GM18873 (cell line): ENCODE measurements around the gene KRTAP10-7.
"Not testable (repeated sequence)": the region's sequence is repeated elsewhere in the genome, so short reads cannot be mapped to it uniquely, and the experiment has no call there.

ENCODE experiments used
- ATAC-seq: cut with Tn5 transposase; IDR thresholded peaks from one replicate; pipeline ENCODE4 v1.9.1; 2021; ENCODE audit warnings: mild to moderate bottlenecking, moderate library complexity, moderate number of reproducible peaks; ENCODE audit not compliant: unreplicated experiment, low FRiP score

Gene KRTAP10-7

GRCh38 chr21:44571296-44571695, 29.1 kb upstream of the KRTAP10-7 start:
- no peak for ATAC-seq

GRCh38 chr21:44571844-44572782, 28.3 kb upstream of the KRTAP10-7 start:
- no peak for ATAC-seq

- no peak for ATAC-seq
Observed at GRCh38 chr21:44572959-44573583, 27.3 kb upstream of the KRTAP10-7 start.

- not testable (repeated sequence) for ATAC-seq
Observed at GRCh38 chr21:44573630-44574456, 26.6 kb upstream of the KRTAP10-7 start, which contains the start of gene KRTAP10-4. Gene KRTAP10-4, plus strand, starts transcription at chr21:44573729. Its CDS starts 30 bp downstream, at chr21:44573759.

GRCh38 chr21:44574457-44575306, 25.7 kb upstream of the KRTAP10-7 start:
- ATAC-seq, result no peak

- ATAC-seq, result no peak
Observed at GRCh38 chr21:44575307-44576024, 24.9 kb upstream of the KRTAP10-7 start.

GRCh38 chr21:44576025-44576420, 24.4 kb upstream of the KRTAP10-7 start:
- ATAC-seq, result no peak

- ATAC-seq, result no peak
Observed at GRCh38 chr21:44578371-44579055, 21.9 kb upstream of the KRTAP10-7 start.

- no peak for ATAC-seq
Observed at GRCh38 chr21:44579056-44579832, 21.2 kb upstream of the KRTAP10-7 start.

- ATAC-seq, result no peak
Observed at GRCh38 chr21:44579833-44580144, 20.6 kb upstream of the KRTAP10-7 start.

GRCh38 chr21:44580231-44580821, 20.1 kb upstream of the KRTAP10-7 start, which contains the start of gene KRTAP10-5:
Gene KRTAP10-5, minus strand, starts transcription at chr21:44580604. Its CDS starts 26 bp downstream, at chr21:44580578.
- ATAC-seq, result not testable (repeated sequence)

GRCh38 chr21:44581158-44581557, 19.2 kb upstream of the KRTAP10-7 start:
- ATAC-seq, result no peak

- ATAC-seq, result no peak
Observed at GRCh38 chr21:44582055-44582454, 18.3 kb upstream of the KRTAP10-7 start.

GRCh38 chr21:44583089-44583799, 17.2 kb upstream of the KRTAP10-7 start:
- ATAC-seq, result no peak

GRCh38 chr21:44583800-44584147, 16.6 kb upstream of the KRTAP10-7 start:
- no peak for ATAC-seq

- no peak for ATAC-seq
Observed at GRCh38 chr21:44585892-44586291, 14.5 kb upstream of the KRTAP10-7 start.

- ATAC-seq, result no peak
Observed at GRCh38 chr21:44589094-44589493, 11.3 kb upstream of the KRTAP10-7 start.
